Measurements from ENCODE around the gene KDM7A. TPM values are rescaled to one million over a fixed set of nuclear protein-coding genes. Genes with fewer than 3 reads are reported as not detected.

The KDM7A gene
- total RNA-seq, 1 experiment from 2014 or later, result 1.2 TPM

DNA sequence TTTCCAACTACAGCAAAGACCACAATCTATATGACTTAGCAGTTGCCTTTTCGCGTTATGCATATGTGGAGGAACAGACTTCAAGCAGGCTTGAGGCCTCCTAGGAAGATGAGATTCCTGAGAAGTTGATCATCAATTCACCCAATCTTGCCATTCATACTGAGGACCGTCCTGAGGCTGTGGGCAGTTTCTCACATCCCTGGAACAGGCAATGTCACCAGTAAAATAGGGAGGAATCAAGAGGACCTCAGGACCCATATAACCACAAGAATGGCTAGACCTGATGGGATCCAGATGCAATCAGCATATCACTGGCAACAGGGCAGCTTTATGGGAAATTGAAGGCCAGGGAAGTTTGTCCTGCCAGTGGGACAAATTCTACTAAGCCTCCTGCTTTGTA lies 17.3 kb downstream of the KDM7A start:
- Histone ChIP-seq H3K27ac (no peak overlapping the region), H3K4me1 (replicated peaks) (no peaks in the 10 kb centered on the region), H3K9me3 (replicated peaks) (no peaks in the 10 kb centered on the region), H3K36me3 (no peaks in the 10 kb centered on the region), H3K27me3 (replicated peaks) (no peaks in the 10 kb centered on the region), H3K4me3 (no peak overlapping the region)
- DNase-seq (ENCODE audit: low read depth in 1 of 2, low spot score in 2 of 2), result no peak

DNA sequence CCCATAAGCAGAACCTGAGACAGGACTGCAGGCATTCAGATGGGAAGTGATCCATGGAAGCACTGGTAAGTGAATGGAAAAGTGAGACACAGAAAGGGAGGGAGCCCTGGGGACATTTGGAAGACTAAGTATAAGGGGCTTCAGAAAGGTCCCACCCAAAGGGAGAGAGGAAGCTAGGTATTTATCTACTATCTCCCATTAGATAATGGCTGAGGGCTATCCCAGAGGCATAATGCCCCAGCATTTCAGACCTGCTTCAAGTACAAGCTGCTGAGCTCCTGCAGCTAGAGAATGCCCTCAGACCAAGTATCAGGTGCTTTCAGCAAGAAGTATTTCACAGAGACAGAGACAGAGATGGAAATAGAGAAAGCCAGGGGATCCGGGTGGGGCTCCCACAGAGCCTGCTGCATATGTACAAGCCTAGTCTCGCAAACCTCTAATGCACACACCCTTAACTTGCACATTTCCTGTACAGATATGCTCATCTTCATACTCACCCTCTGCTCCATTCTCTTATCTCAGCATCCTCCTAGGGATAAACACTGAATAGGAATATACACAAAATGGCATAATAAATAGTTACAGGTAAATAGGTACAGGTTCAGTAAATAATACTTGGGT lies 20.2 kb downstream of the KDM7A start:
- H3K27me3 ChIP-seq (replicated peaks), result no peaks in the 10 kb centered on the region
- H3K9me3 ChIP-seq (replicated peaks), result no peaks in the 10 kb centered on the region
- no peak overlapping the region for H3K4me3 ChIP-seq

DNA sequence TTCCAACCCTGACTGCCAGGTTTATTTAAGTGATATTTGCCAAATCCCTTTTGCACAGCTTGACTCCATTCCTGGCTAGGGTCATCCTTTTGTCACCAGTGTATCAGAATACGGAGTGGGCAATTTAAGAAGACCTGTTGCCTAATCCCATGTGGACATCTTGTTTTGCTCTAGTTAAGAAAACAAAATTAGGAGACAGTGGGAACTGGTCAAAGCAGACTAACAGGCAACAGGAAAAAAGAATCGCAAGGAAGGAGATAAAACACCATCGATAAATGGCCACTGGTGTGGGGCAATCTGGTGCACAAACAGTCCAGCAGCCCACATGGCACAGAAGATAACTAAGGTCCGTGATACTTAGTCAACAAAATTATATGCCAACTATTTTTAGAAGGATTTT lies 21.4 kb downstream of the KDM7A start:
- Histone ChIP-seq H3K4me1 (replicated peaks) (no peaks in the 10 kb centered on the region), H3K27ac (no peak overlapping the region), H3K9me3 (replicated peaks) (no peaks in the 10 kb centered on the region), H3K36me3 (no peaks in the 10 kb centered on the region), H3K27me3 (replicated peaks) (no peaks in the 10 kb centered on the region), H3K4me3 (no peak overlapping the region)
- no peak for DNase-seq (ENCODE audit: low read depth in 1 of 2, low spot score in 2 of 2)

More for the DNA sequence above, 20.2 kb downstream of the KDM7A start:
- DNase-seq (ENCODE audit: low read depth in 1 of 2, low spot score in 2 of 2), result no peak
- Histone ChIP-seq H3K4me1 (replicated peaks) (no peaks in the 10 kb centered on the region), H3K36me3 (no peaks in the 10 kb centered on the region), H3K27ac (no peak overlapping the region)

DNA sequence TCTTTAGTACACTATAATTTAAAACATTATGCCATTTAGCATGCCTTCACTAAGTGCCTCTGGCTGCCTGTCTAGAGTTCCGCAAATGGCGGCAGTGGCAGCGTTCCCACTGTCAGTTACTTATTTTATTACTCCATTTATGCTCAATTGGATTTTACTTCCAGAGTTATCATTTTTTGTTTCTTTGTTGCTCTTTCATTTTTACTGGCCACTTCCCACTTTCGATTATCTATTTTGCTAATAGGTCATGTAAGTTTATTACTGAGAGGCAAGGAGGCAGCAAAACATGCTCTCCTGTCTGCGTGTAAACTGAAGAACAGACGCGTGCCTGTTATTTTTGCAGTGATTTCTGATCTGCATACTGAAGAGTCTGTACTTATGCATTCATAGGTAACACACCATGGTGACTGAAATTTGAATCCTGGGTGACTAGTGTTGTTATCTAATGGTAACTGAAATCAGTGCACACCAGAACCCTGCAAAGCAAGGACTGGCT lies 23.1 kb downstream of the KDM7A start:
- no peaks in the 10 kb centered on the region for H3K27me3 ChIP-seq (replicated peaks)
- no peak overlapping the region for H3K4me3 ChIP-seq
- no peaks in the 10 kb centered on the region for H3K4me1 ChIP-seq (replicated peaks)
- H3K36me3 ChIP-seq, result no peaks in the 10 kb centered on the region
- DNase-seq (ENCODE audit: low read depth in 1 of 2, low spot score in 2 of 2), result no peak
- H3K9me3 ChIP-seq (replicated peaks), result no peaks in the 10 kb centered on the region
- H3K27ac ChIP-seq, result no peak overlapping the region

DNA sequence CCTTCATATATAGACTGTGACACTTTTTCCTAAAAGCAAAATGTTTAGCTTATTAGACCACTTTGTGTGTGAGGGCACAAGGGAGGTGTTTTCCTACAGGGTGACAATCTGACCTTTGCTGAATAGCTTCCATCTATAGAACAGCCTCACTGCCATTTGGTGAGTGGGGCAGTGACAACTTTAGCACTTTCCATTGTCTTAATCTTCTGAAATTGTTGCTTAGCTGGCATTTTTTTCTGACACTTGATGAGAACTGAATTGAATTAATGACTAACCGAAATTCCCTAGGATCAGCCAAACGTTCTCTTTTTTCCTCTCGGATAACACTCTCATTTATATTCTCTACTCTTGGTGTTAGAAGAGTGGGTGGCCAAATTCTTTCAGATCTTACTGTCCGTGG lies 30.2 kb downstream of the KDM7A start:
- no peaks in the 10 kb centered on the region for H3K27me3 ChIP-seq (replicated peaks)
- no peaks in the 10 kb centered on the region for H3K9me3 ChIP-seq (replicated peaks)
- DNase-seq (ENCODE audit: low read depth in 1 of 2, low spot score in 2 of 2), result no peak
- H3K36me3 ChIP-seq, result no peaks in the 10 kb centered on the region
- no peak overlapping the region for H3K4me3 ChIP-seq
- no peaks in the 10 kb centered on the region for H3K4me1 ChIP-seq (replicated peaks)
- no peak overlapping the region for H3K27ac ChIP-seq

DNA sequence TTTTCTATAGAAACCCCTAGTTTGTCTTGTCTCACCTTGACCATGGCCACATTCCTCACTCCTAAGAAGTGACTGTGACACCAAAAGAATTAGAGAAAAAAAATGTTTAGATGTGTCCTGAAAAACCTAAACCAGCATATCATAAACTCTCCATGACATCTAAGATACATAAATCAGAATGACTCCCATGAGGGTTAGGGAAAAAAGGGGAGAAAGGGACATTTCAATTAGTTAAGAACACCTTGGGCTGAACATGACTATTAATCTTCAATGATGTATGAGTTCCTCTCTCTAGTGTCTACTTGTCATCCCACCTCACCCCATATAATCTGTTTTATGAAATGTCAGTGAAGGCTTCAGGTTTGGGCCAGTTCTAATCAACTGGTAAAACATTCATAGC lies 31.1 kb downstream of the KDM7A start:
- Histone ChIP-seq H3K4me1 (replicated peaks) (no peaks in the 10 kb centered on the region), H3K36me3 (no peaks in the 10 kb centered on the region), H3K4me3 (no peak overlapping the region), H3K9me3 (replicated peaks) (no peaks in the 10 kb centered on the region), H3K27me3 (replicated peaks) (no peaks in the 10 kb centered on the region), H3K27ac (no peak overlapping the region)
- DNase-seq (ENCODE audit: low read depth in 1 of 2, low spot score in 2 of 2), result no peak

DNA sequence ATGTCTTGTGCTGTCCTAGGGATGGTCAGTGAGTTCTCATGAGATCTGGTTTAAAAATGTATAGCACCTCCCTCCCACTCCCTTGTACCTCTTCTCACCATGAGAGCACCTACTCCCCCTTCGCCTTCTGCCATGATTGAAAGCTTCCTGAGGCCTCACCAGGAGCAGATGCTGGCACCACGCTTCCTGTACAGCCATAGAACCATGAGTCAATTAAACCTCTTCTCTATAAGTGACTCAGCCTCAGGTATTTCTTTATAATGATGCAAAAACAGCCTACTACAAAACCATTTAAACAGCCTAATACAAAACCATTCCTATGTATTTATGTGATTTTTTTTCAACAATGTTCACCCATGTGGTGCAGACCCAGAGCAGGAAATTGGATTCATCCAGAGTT lies 32.0 kb downstream of the KDM7A start:
- no peaks in the 10 kb centered on the region for H3K4me1 ChIP-seq (replicated peaks)
- no peaks in the 10 kb centered on the region for H3K9me3 ChIP-seq (replicated peaks)
- H3K36me3 ChIP-seq, result no peaks in the 10 kb centered on the region
- no peaks in the 10 kb centered on the region for H3K27me3 ChIP-seq (replicated peaks)
- H3K27ac ChIP-seq, result no peak overlapping the region
- H3K4me3 ChIP-seq, result no peak overlapping the region
- no peak for DNase-seq (ENCODE audit: low read depth in 1 of 2, low spot score in 2 of 2)

DNA sequence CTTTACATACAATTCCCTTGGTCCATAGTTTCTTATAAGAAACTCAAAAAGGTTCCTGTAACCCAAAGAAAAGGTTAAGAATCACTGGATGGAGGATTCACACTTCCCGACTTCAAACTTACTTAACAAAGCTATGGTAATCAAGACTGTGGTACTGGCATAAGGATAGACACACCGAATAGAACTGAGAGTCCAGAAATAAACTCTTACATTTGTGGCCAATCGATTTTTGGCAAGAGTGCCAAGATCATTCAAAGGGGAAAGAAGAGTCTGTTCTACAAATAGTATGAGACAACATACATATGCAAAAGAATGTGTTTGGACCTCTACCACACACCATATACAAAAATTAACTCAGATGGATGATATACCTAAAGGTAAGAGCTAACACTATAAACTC lies 32.8 kb downstream of the KDM7A start:
- Histone ChIP-seq H3K36me3 (no peaks in the 10 kb centered on the region), H3K4me3 (no peak overlapping the region), H3K27ac (no peak overlapping the region), H3K27me3 (replicated peaks) (no peaks in the 10 kb centered on the region), H3K9me3 (replicated peaks) (no peaks in the 10 kb centered on the region), H3K4me1 (replicated peaks) (no peaks in the 10 kb centered on the region)
- DNase-seq (ENCODE audit: low read depth in 1 of 2, low spot score in 2 of 2), result no peak

DNA sequence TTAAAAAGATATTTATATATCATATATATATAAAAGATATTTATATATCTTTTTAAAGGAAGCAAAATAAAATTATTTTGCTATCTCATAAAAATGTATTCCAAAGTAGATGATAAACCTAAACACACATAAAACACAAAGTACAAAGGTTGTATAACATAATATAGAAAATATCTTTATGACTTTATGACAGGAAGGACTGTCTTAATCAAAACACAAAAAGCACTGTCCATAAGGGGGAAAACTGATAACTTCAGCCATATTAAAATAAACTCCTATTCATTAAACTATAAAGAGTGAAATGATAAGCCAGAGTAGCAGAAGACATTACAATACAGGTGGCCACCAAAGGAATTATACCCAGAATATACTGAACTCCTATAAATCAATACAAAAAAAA lies 34.8 kb downstream of the KDM7A start:
- Histone ChIP-seq H3K9me3 (replicated peaks) (no peaks in the 10 kb centered on the region), H3K4me1 (replicated peaks) (no peaks in the 10 kb centered on the region), H3K4me3 (no peak overlapping the region), H3K27ac (no peak overlapping the region), H3K27me3 (replicated peaks) (no peaks in the 10 kb centered on the region), H3K36me3 (no peaks in the 10 kb centered on the region)
- no peak for DNase-seq (ENCODE audit: low read depth in 1 of 2, low spot score in 2 of 2)

DNA sequence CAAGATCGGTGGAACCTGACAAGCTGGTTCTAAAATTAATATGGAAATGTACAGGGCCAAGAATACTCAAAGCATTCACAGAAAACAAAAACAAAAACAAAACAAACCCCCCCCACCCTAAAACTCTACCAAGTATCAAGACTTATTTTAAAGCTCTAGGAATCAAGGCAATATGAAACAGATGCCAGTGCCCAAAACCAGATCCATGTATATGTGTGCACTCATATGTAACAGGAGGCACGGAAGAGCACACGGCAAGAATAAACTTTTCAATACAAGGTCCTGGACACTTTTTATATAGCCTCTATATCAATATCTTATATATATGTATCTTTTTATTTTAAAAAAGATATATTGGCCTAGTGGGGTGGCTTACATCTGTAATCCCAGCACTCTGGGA lies 35.5 kb downstream of the KDM7A start:
- no peaks in the 10 kb centered on the region for H3K27me3 ChIP-seq (replicated peaks)
- no peak overlapping the region for H3K27ac ChIP-seq
- no peak for DNase-seq (ENCODE audit: low read depth in 1 of 2, low spot score in 2 of 2)
- no peak overlapping the region for H3K4me3 ChIP-seq
- H3K9me3 ChIP-seq (replicated peaks), result no peaks in the 10 kb centered on the region
- no peaks in the 10 kb centered on the region for H3K4me1 ChIP-seq (replicated peaks)
- H3K36me3 ChIP-seq, result no peaks in the 10 kb centered on the region

DNA sequence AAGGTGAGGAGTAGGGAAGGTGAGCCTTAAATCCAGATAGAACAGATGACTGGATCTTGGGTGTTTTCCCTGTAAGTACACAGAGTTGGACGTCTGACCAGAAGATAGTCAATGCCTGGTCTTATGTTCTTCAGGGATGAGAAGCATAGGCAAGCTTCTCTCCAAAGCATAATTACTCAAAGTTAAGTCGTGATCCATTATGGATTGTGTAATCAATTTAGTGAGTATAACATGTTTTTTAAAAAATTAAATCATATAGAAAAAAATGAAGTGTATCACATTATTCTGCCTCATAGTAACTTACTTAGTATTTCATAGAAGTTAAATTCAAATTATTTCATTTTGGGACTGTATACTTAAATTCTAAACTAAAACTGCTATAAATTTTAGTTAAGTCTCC lies 39.7 kb downstream of the KDM7A start:
- Histone ChIP-seq H3K4me1 (replicated peaks) (no peaks in the 10 kb centered on the region), H3K27me3 (replicated peaks) (no peaks in the 10 kb centered on the region), H3K4me3 (no peak overlapping the region), H3K36me3 (no peaks in the 10 kb centered on the region), H3K9me3 (replicated peaks) (no peaks in the 10 kb centered on the region), H3K27ac (no peak overlapping the region)
- DNase-seq (ENCODE audit: low read depth in 1 of 2, low spot score in 2 of 2), result no peak

DNA sequence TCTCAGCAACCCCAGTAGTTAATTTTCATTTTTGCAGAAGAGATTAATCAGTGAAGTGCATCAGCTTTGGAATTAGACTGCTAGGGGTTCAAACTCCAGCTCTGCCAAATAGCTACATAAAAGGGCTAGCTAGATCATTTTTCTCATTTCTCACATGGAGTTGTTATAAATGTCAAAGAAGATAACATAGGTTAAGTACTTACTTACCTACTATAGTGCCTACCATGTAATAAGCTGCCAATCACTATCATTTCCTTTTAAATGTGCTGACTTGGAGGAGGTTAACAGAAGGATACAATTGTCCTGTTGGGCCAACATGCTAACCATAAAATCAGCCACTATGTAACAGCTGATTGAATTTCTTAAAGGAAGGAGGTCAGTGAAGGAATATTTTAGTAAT lies 40.7 kb downstream of the KDM7A start:
- Histone ChIP-seq H3K4me3 (no peak overlapping the region), H3K27ac (no peak overlapping the region), H3K36me3 (no peaks in the 10 kb centered on the region), H3K4me1 (replicated peaks) (no peaks in the 10 kb centered on the region), H3K27me3 (replicated peaks) (no peaks in the 10 kb centered on the region), H3K9me3 (replicated peaks) (no peaks in the 10 kb centered on the region)
- DNase-seq (ENCODE audit: low read depth in 1 of 2, low spot score in 2 of 2), result no peak

DNA sequence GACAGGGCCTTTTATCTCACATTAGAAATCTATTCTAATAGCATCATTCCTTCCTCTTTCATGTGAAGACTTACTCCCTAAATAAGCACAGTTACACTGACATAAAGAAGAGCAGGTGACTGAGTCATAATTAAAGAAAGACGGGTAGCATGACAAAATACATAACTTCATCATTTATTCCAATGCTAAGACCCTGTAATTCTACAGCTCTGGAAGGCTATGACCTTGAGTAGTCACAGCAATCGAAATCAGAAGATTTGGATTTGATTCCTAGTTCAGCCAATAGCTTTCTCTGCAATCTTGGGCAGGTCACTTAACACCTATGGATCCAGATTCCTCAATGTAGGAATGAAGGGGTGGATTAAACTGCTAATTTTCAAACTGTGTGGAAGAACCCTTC lies 42.7 kb downstream of the KDM7A start:
- Histone ChIP-seq H3K27me3 (replicated peaks) (no peaks in the 10 kb centered on the region), H3K36me3 (no peaks in the 10 kb centered on the region), H3K4me1 (replicated peaks) (no peaks in the 10 kb centered on the region), H3K4me3 (no peak overlapping the region), H3K9me3 (replicated peaks) (no peaks in the 10 kb centered on the region), H3K27ac (no peak overlapping the region)
- no peak for DNase-seq (ENCODE audit: low read depth in 1 of 2, low spot score in 2 of 2)

DNA sequence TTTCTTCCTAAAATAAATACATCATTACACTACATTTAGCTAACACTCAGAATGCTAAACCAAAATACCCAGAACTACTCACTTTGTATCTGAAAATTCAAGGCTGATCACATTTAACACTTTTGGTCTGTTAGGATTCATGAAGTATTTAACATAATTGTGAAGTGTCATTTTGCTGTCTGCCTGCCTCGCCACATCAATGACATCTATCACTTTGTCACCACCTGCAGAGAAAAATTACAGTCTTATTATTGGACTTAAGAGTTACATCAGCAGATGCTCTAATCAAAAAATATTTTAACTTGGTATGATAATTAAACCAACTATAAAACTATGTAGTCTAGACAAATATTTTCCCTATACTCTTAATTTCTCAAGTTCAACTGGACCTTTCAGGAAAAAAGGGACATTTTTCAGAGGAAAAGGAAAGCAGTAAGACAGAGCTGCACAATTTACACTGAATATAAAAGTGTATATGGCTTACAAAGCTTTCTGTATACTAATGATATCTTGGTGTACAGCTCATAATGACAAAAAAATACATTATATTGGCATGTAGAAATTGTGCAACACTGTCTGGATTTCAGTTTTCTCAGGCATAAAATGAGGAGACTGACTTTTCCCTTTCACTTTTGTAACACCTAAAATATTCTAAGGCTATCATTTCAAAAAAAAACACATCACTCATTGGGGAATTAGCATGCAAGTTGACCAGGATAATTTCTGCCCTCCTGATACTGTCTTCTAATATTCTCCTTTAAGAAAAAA lies 49.2 kb downstream of the KDM7A start:
- Histone ChIP-seq H3K27ac (no peak overlapping the region), H3K4me3 (no peak overlapping the region), H3K9me3 (replicated peaks) (no peaks in the 10 kb centered on the region), H3K4me1 (replicated peaks) (no peaks in the 10 kb centered on the region), H3K27me3 (replicated peaks) (no peaks in the 10 kb centered on the region), H3K36me3 (no peaks in the 10 kb centered on the region)
- DNase-seq (ENCODE audit: low read depth in 1 of 2, low spot score in 2 of 2), result no peak
